SK-N-SH treated with all-trans-retinoic acid at 6 μM for 48 hours (cell line): ENCODE measurements around the gene CD4.

ENCODE experiments used
- ATAC-seq: fragments of 200-7000 bp; cut with Tn5 transposase; 3 replicates; pipeline ENCODE4 v1.9.1; 2020; ENCODE audit warnings: mild to moderate bottlenecking, moderate library complexity
- ARNTL ChIP-seq: fragments of 450-650 bp; formaldehyde crosslinking; IDR thresholded peaks from 2 replicates; pipeline ENCODE4 v1.5.0; 2020; ENCODE audit warnings: low read depth, mild to moderate bottlenecking, moderate library complexity, borderline replicate concordance
- BACH2 ChIP-seq: fragments of 250-450 bp; sonication (Bioruptor Pico); IDR thresholded peaks from 2 replicates; pipeline ENCODE4 v1.9.0; 2021; ENCODE audit warnings: mild to moderate bottlenecking, borderline replicate concordance
- CSDC2 ChIP-seq: fragments of 250-450 bp; sonication (Bioruptor Pico); IDR thresholded peaks from 2 replicates; pipeline ENCODE4 v1.5.0; 2020; ENCODE audit warnings: mild to moderate bottlenecking, moderate library complexity
- CSRNP3 ChIP-seq: fragments of 250-450 bp; sonication (Bioruptor Pico); IDR thresholded peaks from 2 replicates; pipeline ENCODE4 v1.5.1; 2021; ENCODE audit warnings: mild to moderate bottlenecking, moderate library complexity
- ESRRG ChIP-seq: fragments of 250-450 bp; sonication (Bioruptor Pico); IDR thresholded peaks from 2 replicates; pipeline ENCODE4 v1.6.1; 2021; ENCODE audit warnings: mild to moderate bottlenecking
- GLIS3 ChIP-seq: fragments of 250-450 bp; sonication (Bioruptor Pico); IDR thresholded peaks from 2 replicates; pipeline ENCODE4 v1.5.0; 2020; ENCODE audit warnings: mild to moderate bottlenecking, moderate library complexity
- ISL1 ChIP-seq: fragments of 250-450 bp; sonication (Bioruptor Pico); IDR thresholded peaks from 2 replicates; pipeline ENCODE4 v2.1.2; 2022; ENCODE audit warnings: mild to moderate bottlenecking, moderate library complexity
- OSR1 ChIP-seq: fragments of 250-450 bp; sonication (Bioruptor Pico); IDR thresholded peaks from 2 replicates; pipeline ENCODE4 v1.8.0; 2022; ENCODE audit warnings: moderate library complexity, mild to moderate bottlenecking, inconsistent platforms
- PATZ1 ChIP-seq: fragments of 250-450 bp; sonication (Bioruptor Pico); IDR thresholded peaks from 2 replicates; pipeline ENCODE4 v1.8.0; 2020; ENCODE audit warnings: mild to moderate bottlenecking, moderate library complexity, borderline replicate concordance
- POU6F1 ChIP-seq: fragments of 250-450 bp; sonication (Bioruptor Pico); IDR thresholded peaks from 2 replicates; pipeline ENCODE4 v1.8.0; 2021; ENCODE audit warnings: low read depth, mild to moderate bottlenecking, moderate library complexity, borderline replicate concordance
- PPARA ChIP-seq: fragments of 250-450 bp; sonication (Bioruptor Pico); IDR thresholded peaks from 2 replicates; pipeline ENCODE4 v1.5.0; 2020; ENCODE audit warnings: mild to moderate bottlenecking, borderline replicate concordance
- RARB ChIP-seq: fragments of 250-450 bp; sonication (Bioruptor Pico); IDR thresholded peaks from 2 replicates; pipeline ENCODE4 v1.8.0; 2021; ENCODE audit warnings: mild to moderate bottlenecking, moderate library complexity
- SNAI2 ChIP-seq: fragments of 250-450 bp; sonication (Bioruptor Pico); IDR thresholded peaks from 2 replicates; pipeline ENCODE4 v1.5.0; 2020; ENCODE audit warnings: mild to moderate bottlenecking, moderate library complexity
- TCF4 ChIP-seq: fragments of 250-450 bp; sonication (Bioruptor Pico); IDR thresholded peaks from 2 replicates; pipeline ENCODE4 v1.8.0; 2021; ENCODE audit warnings: mild to moderate bottlenecking, moderate library complexity, borderline replicate concordance
- TOX ChIP-seq: fragments of 250-450 bp; sonication (Bioruptor Pico); IDR thresholded peaks from 2 replicates; pipeline ENCODE4 v1.8.0; 2021; ENCODE audit warnings: mild to moderate bottlenecking, moderate library complexity, borderline replicate concordance
- ZC3H10 ChIP-seq: fragments of 250-450 bp; sonication (Bioruptor Pico); IDR thresholded peaks from 2 replicates; pipeline ENCODE4 v1.5.1; 2021; ENCODE audit warnings: mild to moderate bottlenecking, moderate library complexity
- ZFP3 ChIP-seq: fragments of 250-450 bp; sonication (Bioruptor Pico); IDR thresholded peaks from 2 replicates; pipeline ENCODE4 v1.5.0; 2020; ENCODE audit warnings: mild to moderate bottlenecking, moderate library complexity
- ZFP30 ChIP-seq: fragments of 450-650 bp; formaldehyde crosslinking; IDR thresholded peaks from 2 replicates; pipeline ENCODE4 v1.5.0; 2022; ENCODE audit warnings: mild to moderate bottlenecking, moderate library complexity
- ZNF565 ChIP-seq: fragments of 450-650 bp; formaldehyde crosslinking; conservative IDR thresholded peaks from 2 replicates; pipeline ENCODE4 v1.5.0; 2020; ENCODE audit warnings: low read depth, mild to moderate bottlenecking, moderate library complexity
- ZNF70 ChIP-seq: fragments of 450-650 bp; formaldehyde crosslinking; IDR thresholded peaks from 2 replicates; pipeline ENCODE4 v1.5.0; 2020; ENCODE audit warnings: mild to moderate bottlenecking, moderate library complexity

The CD4 gene

GRCh38 chr12:6795088-6795487 lies 5.8 kb downstream of the CD4 start (continued):
- TF ChIP-seq CSRNP3 (CRISPR knock-in tag) (no peak), CSDC2 (no peak), PPARA (CRISPR knock-in tag) (no peak), TCF4 (CRISPR knock-in tag) (no peak), ZC3H10 (CRISPR knock-in tag) (no peak), OSR1 (CRISPR knock-in tag) (no peak), SNAI2 (CRISPR knock-in tag) (no peak), BACH2 (CRISPR knock-in tag) (no peak), POU6F1 (CRISPR knock-in tag) (no peak), ZFP30 (CRISPR knock-in tag) (no peak), ZFP3 (CRISPR knock-in tag) (no peak)
- TF ChIP-seq, all 23 proteins: peak for 0

GRCh38 chr12:6796576-6796975 lies 7.2 kb downstream of the CD4 start:
- no peak for ATAC-seq
- no peak for TF ChIP-seq TOX (CRISPR knock-in tag)
- no peak for TF ChIP-seq ESRRG
- no peak for TF ChIP-seq CSRNP3 (CRISPR knock-in tag)
- no peak for TF ChIP-seq BACH2 (CRISPR knock-in tag)
- no peak for TF ChIP-seq PATZ1 (CRISPR knock-in tag)
- TF ChIP-seq SNAI2 (CRISPR knock-in tag), result no peak

GRCh38 chr12:6799147-6799546 lies 9.8 kb downstream of the CD4 start:
- no peak for ATAC-seq
- TF ChIP-seq ZFP30 (CRISPR knock-in tag), result no peak
- TF ChIP-seq ZNF70 (CRISPR knock-in tag), result no peak
- TF ChIP-seq ISL1 (CRISPR knock-in tag), result no peak
- no peak for TF ChIP-seq OSR1 (CRISPR knock-in tag)
- TF ChIP-seq ZNF565 (CRISPR knock-in tag), result no peak

GRCh38 chr12:6807170-6807569 lies 17.8 kb downstream of the CD4 start:
- no peak for ATAC-seq
- TF ChIP-seq ISL1 (CRISPR knock-in tag) (no peak), PPARA (CRISPR knock-in tag) (no peak), RARB (CRISPR knock-in tag) (no peak), PATZ1 (CRISPR knock-in tag) (no peak), CSRNP3 (CRISPR knock-in tag) (no peak), ZFP30 (CRISPR knock-in tag) (no peak), SNAI2 (CRISPR knock-in tag) (no peak), GLIS3 (CRISPR knock-in tag) (no peak), ZNF565 (CRISPR knock-in tag) (no peak), ZFP3 (CRISPR knock-in tag) (no peak), ESRRG (no peak), TOX (CRISPR knock-in tag) (no peak), TCF4 (CRISPR knock-in tag) (no peak), ARNTL (no peak), ZC3H10 (CRISPR knock-in tag) (no peak), POU6F1 (CRISPR knock-in tag) (no peak)
- TF ChIP-seq, all 23 proteins: peak for 0
